Activated naive CD8-positive, alpha-beta T cell treated with anti-CD3 and anti-CD28 coated beads, Interleukin-2, amount 50 U/mL, for 16 hours (primary cell): ENCODE results near the gene FRAS1.
"Not testable (repeated sequence)": the region's sequence is repeated elsewhere in the genome, so short reads cannot be mapped to it uniquely, and the experiment has no call there.

Experiments used
- DNase-seq: peaks from one replicate; pipeline ENCODE4 v3.0.0-alpha.2; 2020; ENCODE audit warnings: low read depth, low spot score

Gene FRAS1, protein sequence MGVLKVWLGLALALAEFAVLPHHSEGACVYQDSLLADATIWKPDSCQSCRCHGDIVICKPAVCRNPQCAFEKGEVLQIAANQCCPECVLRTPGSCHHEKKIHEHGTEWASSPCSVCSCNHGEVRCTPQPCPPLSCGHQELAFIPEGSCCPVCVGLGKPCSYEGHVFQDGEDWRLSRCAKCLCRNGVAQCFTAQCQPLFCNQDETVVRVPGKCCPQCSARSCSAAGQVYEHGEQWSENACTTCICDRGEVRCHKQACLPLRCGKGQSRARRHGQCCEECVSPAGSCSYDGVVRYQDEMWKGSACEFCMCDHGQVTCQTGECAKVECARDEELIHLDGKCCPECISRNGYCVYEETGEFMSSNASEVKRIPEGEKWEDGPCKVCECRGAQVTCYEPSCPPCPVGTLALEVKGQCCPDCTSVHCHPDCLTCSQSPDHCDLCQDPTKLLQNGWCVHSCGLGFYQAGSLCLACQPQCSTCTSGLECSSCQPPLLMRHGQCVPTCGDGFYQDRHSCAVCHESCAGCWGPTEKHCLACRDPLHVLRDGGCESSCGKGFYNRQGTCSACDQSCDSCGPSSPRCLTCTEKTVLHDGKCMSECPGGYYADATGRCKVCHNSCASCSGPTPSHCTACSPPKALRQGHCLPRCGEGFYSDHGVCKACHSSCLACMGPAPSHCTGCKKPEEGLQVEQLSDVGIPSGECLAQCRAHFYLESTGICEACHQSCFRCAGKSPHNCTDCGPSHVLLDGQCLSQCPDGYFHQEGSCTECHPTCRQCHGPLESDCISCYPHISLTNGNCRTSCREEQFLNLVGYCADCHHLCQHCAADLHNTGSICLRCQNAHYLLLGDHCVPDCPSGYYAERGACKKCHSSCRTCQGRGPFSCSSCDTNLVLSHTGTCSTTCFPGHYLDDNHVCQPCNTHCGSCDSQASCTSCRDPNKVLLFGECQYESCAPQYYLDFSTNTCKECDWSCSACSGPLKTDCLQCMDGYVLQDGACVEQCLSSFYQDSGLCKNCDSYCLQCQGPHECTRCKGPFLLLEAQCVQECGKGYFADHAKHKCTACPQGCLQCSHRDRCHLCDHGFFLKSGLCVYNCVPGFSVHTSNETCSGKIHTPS (N-terminal part only)

DNA sequence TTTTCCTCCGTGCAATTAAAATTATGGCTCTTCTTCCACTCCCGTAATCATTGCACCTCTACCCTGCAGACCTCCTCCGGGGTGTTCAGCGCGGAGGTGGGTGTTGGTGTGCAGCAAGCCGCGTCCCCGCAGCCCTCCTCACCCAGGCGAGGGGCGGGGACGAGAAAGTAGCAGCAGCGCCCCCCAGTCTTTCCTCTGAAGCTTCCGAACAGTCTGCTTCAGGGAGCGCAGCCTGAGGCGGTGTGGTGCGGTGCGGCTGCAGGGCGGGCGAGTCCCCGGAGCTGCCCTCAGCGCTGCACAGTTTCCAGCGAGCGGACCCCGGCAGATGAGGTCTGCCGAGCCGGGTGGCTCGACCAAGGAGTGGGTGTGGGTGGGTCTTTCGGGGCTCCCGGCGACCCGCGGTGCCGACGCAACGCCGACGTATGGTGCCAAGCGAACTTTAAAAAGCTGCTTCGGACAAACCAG is at the start of gene FRAS1:
TSS of gene FRAS1 (plus strand) at position 189 of the 465 bp plus-strand sequence. CDS start 687 bp downstream, outside the sequence.
- no peak for DNase-seq

DNA sequence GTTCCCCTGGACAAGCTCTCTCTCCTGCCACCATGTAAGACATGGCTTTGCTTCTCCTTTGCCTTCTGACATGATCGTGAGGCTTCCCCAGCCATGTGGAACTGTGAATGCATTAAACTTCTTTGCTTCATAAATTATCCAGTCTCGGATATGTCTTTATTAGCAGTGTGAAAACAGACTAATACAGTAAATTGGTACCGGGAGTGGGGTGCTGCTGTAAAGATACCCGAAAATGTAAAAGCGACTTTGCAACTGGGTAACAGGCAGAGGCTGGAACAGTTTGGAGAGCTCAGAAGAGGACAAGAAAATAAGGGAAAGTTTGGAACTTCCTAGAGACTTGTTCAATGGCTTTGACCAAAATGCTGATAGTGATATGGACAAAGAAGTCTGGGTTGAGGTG is 46.1 kb upstream of the FRAS1 start:
- DNase-seq = not testable (repeated sequence)

DNA sequence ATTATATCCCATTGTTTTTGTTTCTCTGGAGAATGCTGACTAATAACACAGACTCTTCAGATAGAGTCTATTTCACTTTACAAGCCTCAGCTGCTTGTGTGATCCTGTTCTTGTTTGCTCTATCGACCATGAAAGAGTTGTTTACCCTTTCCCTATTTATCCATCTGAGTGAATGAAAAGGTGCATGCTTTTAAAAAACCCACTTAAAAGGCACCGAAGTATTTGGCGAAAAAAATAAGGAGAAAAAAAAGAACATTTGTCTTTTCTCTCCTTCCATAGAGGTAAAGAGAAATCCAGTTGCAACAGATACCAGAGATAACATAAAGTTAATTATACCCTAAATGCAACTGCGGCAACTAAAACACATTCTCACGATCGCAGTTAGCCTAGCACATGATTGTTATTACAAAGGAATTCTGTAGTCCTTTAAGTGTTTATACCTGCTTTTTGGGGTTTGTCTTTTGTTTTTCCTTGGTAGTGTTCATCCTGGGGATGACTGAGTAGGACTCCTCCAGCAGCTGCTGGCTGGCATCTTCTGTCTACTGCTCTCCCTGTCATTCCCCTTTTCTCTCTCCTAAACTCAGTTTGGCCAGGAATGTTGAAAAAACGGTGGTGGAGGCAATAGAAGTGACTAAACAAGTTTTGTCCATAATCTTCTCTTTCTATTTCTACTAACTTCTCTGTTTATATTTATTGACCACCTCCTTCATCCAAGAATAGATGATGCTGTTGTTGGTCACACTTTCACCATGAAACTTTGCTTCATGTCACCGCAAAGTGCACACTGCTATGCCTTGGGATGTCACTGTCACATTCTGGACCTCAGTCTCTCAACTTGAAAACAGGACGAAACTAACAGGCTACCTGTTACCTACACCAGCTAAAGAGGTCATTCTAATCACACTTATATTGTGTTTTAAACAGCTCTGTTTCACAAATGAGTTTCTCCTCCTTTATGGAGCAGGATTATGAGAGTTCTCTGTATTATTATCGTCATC is 41.9 kb upstream of the FRAS1 start:
- no peak for DNase-seq

DNA sequence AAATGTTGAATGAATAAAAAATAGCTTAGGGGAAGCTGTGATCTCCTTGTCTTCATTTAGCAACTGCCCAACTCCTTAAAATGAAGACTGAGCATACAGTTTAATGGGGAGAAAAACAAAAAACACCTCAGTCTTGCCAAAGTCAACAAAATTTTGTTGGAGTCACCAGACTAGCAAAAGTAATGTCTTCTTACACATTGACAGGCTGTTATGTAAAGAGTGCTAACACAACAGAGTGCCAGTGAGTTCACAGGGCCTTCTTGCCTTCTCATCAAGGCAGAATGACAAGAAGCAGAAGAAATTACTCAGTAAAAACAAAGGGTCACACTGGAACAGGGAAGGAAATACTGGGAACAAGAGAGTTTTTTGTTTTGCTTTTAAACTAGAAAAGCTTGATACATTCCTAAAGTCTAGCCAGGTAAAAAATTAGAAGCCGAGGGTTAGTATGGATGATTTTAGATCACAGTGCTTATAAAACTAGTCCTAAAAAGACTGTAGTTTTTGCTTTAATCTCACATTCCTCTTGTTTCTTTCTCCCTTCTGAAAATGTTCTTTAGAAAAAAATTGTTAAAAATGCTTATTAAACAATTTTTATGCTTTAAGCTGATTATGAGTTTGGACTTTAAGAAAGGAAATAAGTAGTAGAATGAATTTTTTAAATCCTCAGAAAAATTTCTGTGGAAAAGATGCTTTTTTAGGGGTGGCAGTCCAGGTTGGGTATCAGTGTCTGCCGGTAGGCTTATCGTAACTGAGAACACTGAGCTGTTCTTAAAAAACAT is 38.7 kb upstream of the FRAS1 start:
- no peak for DNase-seq

DNA sequence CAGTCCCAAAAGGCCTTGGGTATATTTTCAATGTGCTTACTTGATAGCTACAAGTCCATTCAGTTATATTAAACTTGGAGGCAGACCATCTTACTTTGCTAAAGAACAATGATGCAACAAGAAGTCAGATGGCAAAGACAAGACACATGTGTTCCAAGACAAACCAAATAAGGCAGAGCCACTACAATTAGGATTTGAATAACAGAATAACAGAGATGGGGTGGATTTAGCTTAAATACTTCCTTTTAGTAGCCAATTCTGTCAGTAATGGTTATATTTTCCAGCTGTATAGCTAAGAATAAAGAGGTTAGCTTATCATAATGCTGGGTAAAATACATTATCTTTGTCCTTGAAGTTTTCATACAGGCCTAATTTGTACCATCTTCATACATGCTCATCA is 37.7 kb upstream of the FRAS1 start:
- no peak for DNase-seq

DNA sequence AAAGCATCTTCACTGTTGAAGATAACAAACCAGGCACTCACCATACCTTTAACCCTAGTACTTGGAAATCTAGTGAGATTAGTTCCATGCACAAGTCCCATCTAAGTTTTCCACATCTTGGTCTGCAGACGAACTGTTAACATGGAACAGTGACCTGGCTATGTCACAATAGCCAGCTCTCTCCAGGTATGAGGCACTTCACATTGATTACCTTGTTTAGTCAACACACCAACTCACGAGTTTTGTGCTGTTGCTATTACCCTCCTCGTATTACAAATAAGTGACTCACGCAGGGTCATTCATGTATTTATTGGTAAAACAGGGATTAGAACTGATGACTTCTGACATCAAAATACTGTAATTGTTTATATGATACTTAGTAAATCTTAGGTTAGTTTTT is 36.4 kb upstream of the FRAS1 start:
- DNase-seq = no peak

DNA sequence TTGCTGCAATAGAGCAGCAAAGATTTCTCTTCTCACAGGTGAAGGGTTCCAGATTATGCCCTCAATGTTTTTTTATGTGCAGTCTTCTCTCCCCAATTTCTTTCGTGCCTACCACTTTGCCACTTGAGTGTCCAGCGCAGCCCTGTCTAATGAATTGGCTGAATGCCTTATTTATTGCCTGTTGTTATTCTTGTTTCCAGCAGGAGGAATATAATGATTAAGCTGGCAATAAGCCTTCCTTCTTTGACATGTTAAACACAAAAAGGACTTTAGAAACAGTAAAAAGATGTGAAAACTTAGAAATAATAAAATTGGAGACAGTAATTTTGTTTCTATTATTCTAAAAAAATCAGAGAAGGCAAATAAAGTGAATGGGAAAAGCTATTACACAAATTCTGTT is 34.6 kb upstream of the FRAS1 start:
- no peak for DNase-seq

DNA sequence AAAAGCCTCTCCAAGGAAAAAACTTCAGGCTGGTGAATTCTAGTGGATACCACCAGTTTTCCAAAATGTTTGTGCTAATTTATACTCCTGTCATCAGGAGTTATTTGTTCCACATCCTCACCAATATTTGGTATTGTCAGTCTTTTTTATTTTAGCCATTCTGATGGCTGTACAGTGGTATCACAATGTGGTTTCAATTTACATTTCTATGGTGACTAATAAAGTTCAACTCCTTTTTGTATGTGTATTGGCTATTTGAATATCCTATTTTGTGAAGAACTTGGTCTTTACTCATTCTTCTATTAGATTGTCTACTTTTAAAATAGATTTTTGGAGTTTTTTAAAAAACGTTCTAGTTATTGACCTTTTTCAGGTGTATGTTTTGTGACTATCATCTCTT is 33.0 kb upstream of the FRAS1 start:
- DNase-seq = no peak

DNA sequence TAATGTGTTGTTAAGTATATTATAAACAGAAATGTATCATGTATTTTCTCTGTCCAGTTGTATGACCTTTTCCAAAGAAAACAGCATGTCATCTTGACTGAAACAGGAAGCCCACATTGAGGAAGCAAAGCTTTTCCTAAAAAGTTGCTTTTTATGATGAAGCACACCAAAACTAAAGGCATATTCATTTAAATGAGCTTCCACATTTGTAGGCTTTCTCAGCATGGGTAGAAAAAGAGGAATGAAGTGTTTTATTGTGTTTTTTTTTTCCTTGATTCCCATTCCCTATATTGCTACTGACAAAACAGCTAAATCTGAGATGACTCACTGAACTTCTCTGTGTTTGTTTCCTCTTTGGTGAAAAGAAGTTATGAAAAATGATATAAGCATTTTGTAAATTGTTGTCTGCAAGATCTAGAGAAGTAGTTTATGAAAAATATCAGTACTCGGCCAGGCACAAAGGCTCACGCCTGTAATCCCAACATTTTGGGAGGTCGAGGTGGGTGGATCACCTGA is 32.5 kb upstream of the FRAS1 start:
- DNase-seq = no peak

DNA sequence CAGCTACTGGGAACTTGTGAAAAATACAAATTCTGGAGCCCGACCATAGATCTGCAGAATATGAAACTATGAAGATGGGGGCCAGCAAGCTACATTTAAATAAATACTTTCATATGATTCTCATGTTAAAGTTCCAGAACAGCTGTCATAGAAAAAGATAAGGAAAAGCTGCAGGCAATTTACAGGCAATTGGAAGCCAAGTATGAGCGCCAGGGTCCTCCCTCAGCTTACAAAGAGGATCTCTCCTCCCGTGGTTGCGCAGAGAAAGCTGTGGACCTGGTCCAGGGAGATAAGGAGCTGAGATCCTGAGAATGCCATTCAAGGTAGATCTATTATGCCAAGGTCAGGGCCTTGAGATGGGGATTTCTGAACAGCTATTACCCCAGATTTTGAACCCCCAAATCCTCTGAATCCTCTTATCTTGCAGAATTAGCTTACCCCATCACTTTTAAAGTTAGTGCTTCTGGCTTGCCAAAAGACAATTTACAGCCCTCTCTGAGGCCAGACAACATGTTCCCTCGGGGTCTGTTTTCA is 25.6 kb upstream of the FRAS1 start:
- no peak for DNase-seq

DNA sequence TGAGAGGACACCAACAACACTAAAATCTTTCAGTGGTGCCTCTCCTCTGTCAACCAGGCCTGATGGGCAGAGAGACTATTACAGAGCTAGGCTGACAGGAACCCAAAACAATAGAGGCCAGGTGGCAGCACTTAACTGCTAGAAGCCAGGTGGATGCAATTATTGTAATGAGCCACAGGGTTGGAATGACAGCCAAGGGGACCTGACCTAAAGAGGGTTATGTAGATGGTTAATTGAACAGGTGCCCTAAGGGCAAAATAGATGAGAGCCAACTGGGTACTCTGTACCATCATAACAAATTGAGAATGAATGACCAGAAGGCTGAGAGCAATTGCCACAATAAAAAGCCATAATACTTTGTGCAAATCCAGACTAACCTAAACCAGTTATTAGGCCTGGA is 24.7 kb upstream of the FRAS1 start:
- no peak for DNase-seq

DNA sequence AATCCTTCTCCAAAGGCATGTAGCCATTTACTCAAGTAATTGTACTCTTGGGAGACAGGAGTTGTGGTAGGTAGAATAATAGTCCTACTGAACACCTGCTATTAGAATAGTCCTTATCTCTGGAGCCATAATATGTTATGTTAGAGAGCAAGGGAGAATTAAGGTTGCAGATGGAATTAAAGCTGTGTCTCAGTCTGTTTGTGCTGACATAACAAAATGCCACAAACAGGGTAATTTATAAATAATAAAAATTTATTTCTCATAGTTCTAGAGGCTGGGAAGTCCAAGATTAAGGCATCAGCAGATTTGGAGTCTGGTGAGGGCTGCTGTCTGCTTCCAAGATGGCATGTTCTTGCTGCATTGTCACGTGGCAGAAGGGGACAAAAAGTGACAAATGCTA is 24.2 kb upstream of the FRAS1 start:
- DNase-seq = no peak

DNA sequence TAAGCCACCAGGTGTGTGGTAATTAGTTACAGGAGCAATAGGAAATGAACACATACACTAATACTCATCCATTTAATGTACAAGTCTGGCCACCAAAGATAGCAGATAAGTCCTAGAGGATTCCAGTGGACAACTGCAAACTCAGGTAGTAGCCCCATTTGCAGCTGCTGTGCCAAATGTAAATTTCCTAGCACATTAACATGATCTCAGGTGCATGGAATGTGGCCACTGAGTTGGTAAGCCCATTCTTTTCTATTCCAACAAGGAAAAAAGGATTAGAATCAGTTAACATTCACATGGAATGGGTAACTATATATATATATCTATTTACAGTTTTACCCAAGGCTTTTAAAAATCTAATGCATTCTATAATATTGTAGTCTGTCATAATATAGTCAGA is 23.3 kb upstream of the FRAS1 start:
- no peak for DNase-seq

DNA sequence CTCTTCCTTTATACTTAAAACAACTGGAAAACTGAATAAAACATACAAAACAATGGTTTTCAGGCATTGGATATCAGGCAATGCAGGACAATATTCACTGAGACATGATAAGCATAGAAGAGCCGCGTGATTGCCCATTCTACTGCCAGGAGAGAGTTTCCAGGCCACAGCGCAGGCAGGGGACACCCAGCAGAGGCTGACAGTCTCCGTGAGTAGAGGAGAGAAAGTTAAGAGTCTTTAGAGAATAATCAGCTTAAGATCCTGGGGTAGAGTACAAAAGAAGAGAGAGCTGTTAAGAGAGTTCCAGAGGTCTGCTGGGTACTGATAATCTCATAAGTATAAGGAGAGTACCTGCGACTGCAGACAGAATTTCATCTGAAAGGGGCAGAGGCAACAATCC is 18.4 kb upstream of the FRAS1 start:
- no peak for DNase-seq

DNA sequence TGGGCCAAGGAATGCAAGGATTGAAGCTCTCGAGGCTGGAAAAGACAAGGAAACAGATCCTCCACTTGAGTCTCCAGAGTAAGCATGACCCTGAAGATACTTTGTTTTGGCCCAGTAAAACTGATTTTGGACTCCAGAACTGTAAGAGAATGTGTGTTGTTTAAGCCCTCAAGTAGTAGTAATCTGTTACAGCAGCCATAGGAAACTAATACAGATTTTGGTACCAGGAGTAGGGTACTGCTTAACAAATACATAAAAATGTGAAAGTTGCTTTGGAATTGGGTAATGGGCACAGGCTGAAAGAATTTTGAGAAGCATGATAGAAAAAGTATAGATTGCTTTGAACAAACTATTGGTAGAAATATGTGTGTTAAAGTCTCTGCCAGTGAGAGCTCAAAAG is 17.4 kb upstream of the FRAS1 start:
- DNase-seq = no peak

DNA sequence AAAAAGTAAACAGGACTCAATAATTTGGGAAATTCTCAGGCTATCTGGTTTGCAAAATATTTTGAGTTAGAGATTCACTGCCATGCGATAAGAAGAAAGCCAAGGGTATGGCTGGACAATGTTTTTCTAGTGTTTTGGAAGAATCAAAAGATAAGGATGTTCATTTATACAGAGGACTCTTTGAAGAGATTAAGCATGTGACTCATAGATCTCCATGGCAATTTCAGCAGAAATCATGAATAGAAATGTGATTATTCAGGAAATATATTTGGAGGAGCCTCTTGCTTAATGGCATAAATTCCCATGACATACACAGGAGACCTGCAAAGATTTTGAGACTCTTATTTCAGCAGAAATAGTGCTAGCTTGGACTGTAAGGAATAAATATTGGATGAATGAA is 16.7 kb upstream of the FRAS1 start:
- no peak for DNase-seq

DNA sequence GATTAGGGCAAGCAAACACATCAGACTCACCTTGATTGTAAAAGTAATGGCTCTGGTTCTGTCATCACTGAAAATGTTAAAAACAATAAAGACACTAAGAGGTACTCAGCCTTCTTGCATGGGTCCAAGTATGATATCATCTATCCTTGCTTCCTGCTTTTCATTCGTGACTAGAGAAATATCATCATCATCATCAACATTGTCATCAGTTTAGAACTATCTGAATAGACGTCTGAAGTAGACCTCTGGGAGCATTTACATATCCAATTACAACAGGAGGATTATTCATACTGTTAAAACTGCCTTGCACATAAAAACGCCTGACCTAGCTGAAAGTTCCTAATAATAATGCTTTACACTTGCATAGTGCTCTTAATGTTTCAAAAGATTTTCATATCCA is 9.8 kb upstream of the FRAS1 start:
- DNase-seq = no peak

DNA sequence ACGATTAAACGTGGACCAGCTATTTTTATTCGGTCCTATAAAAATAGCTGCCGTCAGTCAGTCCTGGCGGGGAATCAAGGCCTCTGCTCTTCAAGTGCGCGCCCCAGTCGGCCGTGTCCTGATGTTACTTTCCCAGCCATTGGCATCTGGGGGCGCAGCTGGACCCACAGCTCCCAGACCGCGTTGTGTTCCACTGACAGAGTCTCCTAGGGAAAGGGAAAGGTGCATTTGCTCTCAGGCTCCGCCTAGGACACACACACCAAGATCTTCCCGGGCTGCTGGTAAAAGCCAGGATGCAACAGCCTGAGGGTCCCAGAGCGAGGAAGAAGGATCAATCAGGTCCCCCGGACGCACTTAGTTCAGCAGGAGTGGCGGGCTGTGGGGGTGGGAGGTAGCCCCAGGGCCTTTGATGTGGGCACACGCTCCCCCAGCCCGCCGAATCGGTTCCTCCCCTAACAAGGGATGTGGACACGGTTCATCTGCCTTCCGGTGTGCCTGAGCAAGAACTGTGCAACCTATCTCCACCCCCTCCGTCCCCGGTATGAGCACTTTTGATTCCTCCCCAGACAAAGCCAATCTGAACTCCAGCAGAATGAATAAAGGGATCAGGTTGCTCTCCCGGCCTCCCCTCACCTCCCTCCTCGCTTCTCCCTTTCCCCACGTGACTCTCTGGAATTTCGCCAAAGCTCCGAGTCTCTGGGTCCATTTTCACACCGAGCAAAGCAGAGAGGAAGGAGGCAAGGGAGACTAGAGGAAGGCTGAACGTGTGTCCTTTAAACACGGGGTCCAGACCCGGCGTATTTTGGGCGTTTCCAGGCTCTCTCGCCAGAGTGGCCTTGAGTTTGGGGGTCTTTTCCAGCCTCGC is 626 bp upstream of the FRAS1 start:
- DNase-seq = no peak
